SKM-1 (cell line): ENCODE data around the gene OR52D1.

Source experiments
- DNase-seq: peaks from one replicate; lab custom pipeline; 2025; ENCODE audit not compliant: unreplicated experiment; lab: John Stamatoyannopoulos, UW

The OR52D1 gene

DNA sequence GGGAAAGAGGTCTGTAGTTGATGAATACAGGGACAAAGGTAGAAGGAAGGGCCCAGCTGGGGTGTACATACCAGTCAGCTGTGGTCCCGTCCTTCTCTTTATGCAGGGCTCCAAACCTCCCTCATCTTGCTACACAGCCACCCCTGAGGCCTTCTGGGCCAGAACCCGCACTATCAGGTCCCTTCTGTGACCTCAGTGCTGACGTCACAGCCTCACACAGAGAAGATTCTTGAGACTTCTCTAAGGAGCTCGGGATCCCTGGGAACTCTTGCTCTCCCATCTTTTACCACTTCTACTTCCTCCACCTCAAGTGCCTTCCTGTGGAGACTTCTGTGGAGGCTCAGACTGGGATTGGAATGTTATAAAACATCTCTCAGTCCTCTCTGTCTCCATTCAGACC lies 21.3 kb downstream of the OR52D1 start, which contains the start of gene UBQLN3:
TSS of gene UBQLN3 (minus strand) at position 155 of the 400 bp plus-strand sequence. CDS start 399 bp downstream, outside the sequence.
- DNase-seq = no peak

GRCh38 chr11:5514841-5515240 lies 26.4 kb downstream of the OR52D1 start:
- DNase-seq = no peak

DNA sequence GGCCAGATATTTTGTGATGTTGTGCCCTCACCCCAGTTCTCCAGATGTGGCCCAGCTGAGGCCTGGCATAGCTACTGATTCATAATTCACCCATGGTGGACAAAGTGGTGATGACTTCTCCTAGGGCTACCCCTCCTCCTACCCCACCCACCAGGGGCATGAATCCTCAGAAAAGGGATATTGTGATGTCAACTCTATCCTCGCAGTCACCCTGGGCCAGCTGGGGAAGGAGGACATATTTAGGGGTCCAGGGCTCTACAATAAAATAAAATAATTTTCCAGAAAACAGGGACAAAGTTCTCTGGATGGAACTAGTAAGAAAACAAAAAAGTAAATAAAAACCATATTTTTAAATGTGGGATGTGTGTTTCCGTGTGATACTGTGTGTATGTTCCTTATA lies 28.1 kb downstream of the OR52D1 start, which contains the start of gene UBQLNL:
TSS of gene UBQLNL (minus strand) at position 101 of the 400 bp plus-strand sequence. CDS start 258 bp downstream, outside the sequence.
- no peak for DNase-seq

- no peak for DNase-seq
Measured at GRCh38 chr11:5521540-5521939, 33.1 kb downstream of the OR52D1 start.

DNA sequence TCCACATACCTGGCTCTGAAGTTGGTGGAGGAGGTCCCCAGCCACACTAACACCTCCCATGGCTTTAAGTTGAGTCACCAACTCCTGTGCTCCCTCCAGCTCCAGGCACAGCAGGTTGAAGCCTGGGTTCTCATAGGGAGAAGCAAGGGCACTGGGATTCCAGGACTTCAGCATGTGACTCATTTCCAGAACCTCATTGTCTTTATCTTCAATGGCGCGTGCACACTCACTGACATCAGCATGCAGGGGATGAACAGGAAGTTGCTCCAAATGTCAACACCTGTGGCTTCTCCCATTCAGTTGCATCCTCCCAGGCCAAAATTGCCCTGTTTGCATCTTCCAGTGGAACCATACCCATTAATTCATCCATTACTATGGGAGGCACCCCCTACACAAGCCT lies 33.8 kb downstream of the OR52D1 start:
- no peak for DNase-seq

DNA sequence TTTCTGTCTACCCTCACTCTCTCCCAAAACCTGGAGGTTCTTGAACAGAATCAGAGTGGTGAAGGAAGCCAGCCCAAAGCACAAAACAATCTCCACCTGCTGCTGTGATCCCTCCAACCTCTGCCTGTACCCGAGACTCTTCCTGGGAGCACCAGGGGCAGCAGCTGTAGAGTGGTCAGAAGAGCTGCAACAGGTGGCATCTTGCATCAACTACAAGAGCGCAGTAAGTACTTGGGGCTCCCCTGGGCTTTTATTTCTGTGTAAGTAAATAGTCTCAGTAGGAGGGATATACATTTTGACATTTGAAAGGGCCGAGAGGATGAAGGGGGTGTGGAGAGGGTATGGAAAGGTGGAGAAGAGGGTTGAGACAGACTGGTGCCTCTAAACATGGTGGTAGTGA lies 36.3 kb downstream of the OR52D1 start:
- DNase-seq = no peak

- no peak for DNase-seq
Measured at GRCh38 chr11:5527716-5528115, 39.2 kb downstream of the OR52D1 start.

- DNase-seq = no peak
Measured at GRCh38 chr11:5528495-5528894, 40.0 kb downstream of the OR52D1 start.

DNA sequence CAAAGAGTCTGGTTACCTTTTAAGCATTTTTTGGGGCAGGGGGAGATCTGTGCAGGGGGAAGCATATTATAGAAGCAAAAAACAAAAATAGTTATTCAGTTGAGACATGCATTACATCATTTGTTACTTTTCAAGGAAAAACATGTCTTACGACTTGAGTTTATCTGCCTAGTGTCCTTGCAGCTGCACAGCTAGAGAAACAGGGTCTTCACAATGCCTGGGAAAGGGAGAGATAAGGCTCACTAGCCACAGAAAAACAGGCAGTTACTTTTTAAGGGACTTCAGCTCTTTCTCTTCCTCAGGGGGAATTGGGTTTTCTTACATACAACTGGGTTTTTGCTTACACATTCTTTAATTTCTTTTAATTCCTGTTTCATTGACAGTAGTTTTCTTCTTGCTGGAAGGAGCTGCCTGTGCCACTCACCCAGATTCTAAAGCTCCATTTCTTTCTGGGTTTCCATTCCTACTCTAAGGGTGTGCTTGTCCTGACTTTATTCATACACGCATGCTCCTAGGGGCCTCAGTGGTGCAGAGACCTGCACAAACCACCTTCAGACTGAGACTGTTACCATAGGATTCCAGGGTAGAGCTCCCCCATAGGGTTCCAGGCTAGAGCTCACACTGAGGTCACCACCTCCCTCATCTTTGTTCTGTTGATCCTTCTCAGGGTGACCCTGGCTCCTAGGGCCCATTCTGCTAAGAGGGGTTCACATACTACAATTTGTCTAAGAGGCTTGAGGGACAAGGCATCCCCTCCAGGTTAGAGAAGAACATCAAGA lies 42.8 kb downstream of the OR52D1 start:
- no peak for DNase-seq

GRCh38 chr11:5534046-5534445 lies 45.6 kb downstream of the OR52D1 start:
- peak; percentile 24 for DNase-seq

GRCh38 chr11:5536482-5536881 lies 48.0 kb downstream of the OR52D1 start:
- DNase-seq = no peak
